ENCODE measurements around the gene VMO1.

DNA sequence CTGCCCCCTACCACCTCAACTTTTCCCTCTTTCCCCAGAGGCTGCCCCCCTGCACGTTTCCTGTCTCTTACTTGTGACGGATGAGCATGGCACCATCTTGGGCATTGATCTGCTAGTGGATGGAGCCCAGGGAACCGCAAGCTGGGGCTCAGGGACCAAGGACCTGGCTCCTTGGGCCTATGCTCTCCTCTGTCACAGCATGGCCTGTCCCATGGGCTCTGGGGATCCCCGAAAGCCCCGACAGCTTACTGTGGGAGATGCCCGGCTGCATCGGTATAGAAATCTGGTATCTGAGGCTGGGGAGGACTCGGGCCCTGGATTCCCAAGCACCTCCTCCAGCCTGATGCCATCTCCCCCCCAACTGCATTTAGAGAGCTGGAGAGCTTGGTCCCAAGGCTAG, 44.6 kb downstream of the VMO1 start:
- TF ChIP-seq, protein P1, sequence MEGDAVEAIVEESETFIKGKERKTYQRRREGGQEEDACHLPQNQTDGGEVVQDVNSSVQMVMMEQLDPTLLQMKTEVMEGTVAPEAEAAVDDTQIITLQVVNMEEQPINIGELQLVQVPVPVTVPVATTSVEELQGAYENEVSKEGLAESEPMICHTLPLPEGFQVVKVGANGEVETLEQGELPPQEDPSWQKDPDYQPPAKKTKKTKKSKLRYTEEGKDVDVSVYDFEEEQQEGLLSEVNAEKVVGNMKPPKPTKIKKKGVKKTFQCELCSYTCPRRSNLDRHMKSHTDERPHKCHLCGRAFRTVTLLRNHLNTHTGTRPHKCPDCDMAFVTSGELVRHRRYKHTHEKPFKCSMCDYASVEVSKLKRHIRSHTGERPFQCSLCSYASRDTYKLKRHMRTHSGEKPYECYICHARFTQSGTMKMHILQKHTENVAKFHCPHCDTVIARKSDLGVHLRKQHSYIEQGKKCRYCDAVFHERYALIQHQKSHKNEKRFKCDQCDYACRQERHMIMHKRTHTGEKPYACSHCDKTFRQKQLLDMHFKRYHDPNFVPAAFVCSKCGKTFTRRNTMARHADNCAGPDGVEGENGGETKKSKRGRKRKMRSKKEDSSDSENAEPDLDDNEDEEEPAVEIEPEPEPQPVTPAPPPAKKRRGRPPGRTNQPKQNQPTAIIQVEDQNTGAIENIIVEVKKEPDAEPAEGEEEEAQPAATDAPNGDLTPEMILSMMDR (IDR thresholded peaks at IDR 0.05), result no peak
- TF ChIP-seq RAD21 (IDR thresholded peaks at IDR 0.05; ENCODE audit: low read length) (no peak), FOSL2 (IDR thresholded peaks at IDR 0.05; ENCODE audit: borderline replicate concordance, low read depth) (no peak), EP300 (IDR thresholded peaks at IDR 0.05; ENCODE audit: borderline replicate concordance in 1 of 2, low read depth in 1 of 2, low read length in 1 of 2) (no peak), RCOR1 (IDR thresholded peaks at IDR 0.05; ENCODE audit: low read length) (no peak), EZH2phosphoT487 (IDR thresholded peaks at IDR 0.05; ENCODE audit: borderline replicate concordance, low read depth) (no peak), RXRA (IDR thresholded peaks at IDR 0.05; ENCODE audit: borderline replicate concordance, low read depth) (no peak), FOXM1 (IDR thresholded peaks at IDR 0.05; ENCODE audit: low read depth) (no peak), TCF12 (IDR thresholded peaks at IDR 0.05) (no peak), YY1 (IDR thresholded peaks at IDR 0.05; ENCODE audit: low read depth) (no peak)
- TF ChIP-seq, protein P2, sequence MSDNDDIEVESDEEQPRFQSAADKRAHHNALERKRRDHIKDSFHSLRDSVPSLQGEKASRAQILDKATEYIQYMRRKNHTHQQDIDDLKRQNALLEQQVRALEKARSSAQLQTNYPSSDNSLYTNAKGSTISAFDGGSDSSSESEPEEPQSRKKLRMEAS (IDR thresholded peaks at IDR 0.05; ENCODE audit: low read depth), result no peak
- TF ChIP-seq, protein P3, sequence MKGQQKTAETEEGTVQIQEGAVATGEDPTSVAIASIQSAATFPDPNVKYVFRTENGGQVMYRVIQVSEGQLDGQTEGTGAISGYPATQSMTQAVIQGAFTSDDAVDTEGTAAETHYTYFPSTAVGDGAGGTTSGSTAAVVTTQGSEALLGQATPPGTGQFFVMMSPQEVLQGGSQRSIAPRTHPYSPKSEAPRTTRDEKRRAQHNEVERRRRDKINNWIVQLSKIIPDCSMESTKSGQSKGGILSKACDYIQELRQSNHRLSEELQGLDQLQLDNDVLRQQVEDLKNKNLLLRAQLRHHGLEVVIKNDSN (IDR thresholded peaks at IDR 0.05; ENCODE audit: borderline replicate concordance, low read depth), result no peak
- TF ChIP-seq, protein P4, sequence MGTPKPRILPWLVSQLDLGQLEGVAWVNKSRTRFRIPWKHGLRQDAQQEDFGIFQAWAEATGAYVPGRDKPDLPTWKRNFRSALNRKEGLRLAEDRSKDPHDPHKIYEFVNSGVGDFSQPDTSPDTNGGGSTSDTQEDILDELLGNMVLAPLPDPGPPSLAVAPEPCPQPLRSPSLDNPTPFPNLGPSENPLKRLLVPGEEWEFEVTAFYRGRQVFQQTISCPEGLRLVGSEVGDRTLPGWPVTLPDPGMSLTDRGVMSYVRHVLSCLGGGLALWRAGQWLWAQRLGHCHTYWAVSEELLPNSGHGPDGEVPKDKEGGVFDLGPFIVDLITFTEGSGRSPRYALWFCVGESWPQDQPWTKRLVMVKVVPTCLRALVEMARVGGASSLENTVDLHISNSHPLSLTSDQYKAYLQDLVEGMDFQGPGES (IDR thresholded peaks at IDR 0.05; ENCODE audit: low read depth, low read length), result no peak
- TF ChIP-seq, protein P5, sequence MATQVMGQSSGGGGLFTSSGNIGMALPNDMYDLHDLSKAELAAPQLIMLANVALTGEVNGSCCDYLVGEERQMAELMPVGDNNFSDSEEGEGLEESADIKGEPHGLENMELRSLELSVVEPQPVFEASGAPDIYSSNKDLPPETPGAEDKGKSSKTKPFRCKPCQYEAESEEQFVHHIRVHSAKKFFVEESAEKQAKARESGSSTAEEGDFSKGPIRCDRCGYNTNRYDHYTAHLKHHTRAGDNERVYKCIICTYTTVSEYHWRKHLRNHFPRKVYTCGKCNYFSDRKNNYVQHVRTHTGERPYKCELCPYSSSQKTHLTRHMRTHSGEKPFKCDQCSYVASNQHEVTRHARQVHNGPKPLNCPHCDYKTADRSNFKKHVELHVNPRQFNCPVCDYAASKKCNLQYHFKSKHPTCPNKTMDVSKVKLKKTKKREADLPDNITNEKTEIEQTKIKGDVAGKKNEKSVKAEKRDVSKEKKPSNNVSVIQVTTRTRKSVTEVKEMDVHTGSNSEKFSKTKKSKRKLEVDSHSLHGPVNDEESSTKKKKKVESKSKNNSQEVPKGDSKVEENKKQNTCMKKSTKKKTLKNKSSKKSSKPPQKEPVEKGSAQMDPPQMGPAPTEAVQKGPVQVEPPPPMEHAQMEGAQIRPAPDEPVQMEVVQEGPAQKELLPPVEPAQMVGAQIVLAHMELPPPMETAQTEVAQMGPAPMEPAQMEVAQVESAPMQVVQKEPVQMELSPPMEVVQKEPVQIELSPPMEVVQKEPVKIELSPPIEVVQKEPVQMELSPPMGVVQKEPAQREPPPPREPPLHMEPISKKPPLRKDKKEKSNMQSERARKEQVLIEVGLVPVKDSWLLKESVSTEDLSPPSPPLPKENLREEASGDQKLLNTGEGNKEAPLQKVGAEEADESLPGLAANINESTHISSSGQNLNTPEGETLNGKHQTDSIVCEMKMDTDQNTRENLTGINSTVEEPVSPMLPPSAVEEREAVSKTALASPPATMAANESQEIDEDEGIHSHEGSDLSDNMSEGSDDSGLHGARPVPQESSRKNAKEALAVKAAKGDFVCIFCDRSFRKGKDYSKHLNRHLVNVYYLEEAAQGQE (IDR thresholded peaks at IDR 0.05; ENCODE audit: low read depth, low read length), result no peak

Measured in SK-N-SH (cell line).